Spleen (tissue), 11 donors: Measurements from ENCODE around the gene LTB. TPM values are rescaled to one million over a fixed set of nuclear protein-coding genes. Genes with fewer than 3 reads are reported as not detected.

Experiments used
- DNase-seq: peaks from one replicate; pipeline ENCODE4 v3.0.0-alpha.2; 2020
- H3K27ac ChIP-seq, 8 donors: fragments of 200-600 bp; sonication (generic) in 7 of 8; 1 replicate in 4 of 8; 2 replicates in 4 of 8; pipeline versions ENCODE4 v1.5.0 to v1.8.0; 2016 to 2021; ENCODE audit warnings: inconsistent platforms in 4 of 8, mild to moderate bottlenecking in 4 of 8, moderate library complexity in 1 of 8
- H3K27me3 ChIP-seq, 7 donors: fragments of 200-600 bp; sonication (generic) in 6 of 7; replicated peaks in 1 of 7; 1 replicate in 4 of 7; 2 replicates in 3 of 7; pipeline versions ENCODE4 v1.5.0 to v1.8.0; 2016 to 2021; ENCODE audit warnings: inconsistent platforms in 3 of 7, mild to moderate bottlenecking in 1 of 7
- H3K36me3 ChIP-seq, 6 donors: fragments of 200-600 bp; sonication (generic) in 5 of 6; 1 replicate in 4 of 6; 2 replicates in 2 of 6; pipeline versions ENCODE4 v1.5.0 to v1.8.0; 2016 to 2021; ENCODE audit warnings: inconsistent platforms in 2 of 6
- H3K4me1 ChIP-seq, 6 donors: fragments of 200-600 bp; sonication (generic) in 5 of 6; 1 replicate in 3 of 6; 2 replicates in 3 of 6; pipeline versions ENCODE4 v1.5.0 to v1.8.0; 2016 to 2021; ENCODE audit warnings: inconsistent platforms in 3 of 6
- H3K4me3 ChIP-seq, 8 donors: fragments of 200-600 bp; sonication (generic) in 7 of 8; 1 replicate in 4 of 8; 2 replicates in 4 of 8; pipeline versions ENCODE4 v1.5.0 to v1.8.0; 2016 to 2021; ENCODE audit warnings: inconsistent platforms in 4 of 8, mild to moderate bottlenecking in 4 of 8, moderate library complexity in 2 of 8
- H3K9me3 ChIP-seq, 8 donors: fragments of 200-600 bp; sonication (generic) in 7 of 8; 1 replicate in 4 of 8; 2 replicates in 4 of 8; pipeline versions ENCODE4 v1.5.0 to v1.8.0; 2016 to 2021; ENCODE audit warnings: inconsistent platforms in 4 of 8
- POLR2A ChIP-seq, 3 donors: fragments of 450-650 bp; IDR thresholded peaks; one replicate each; pipeline ENCODE4 v1.5.1; 2017; ENCODE audit warnings: antibody characterized with exemption in 3 of 3, mild to moderate bottlenecking in 1 of 3
- POLR2AphosphoS5 ChIP-seq, 3 donors: sonication (generic); formaldehyde crosslinking; IDR thresholded peaks; one replicate each; pipeline ENCODE4 v1.5.1; 2017; ENCODE audit warnings: antibody characterized with exemption in 3 of 3
- WGBS, 5 donors: extraction: QIAGEN DNeasy Blood & Tissue Kit in 3 of 5; methylation state at CpG; one replicate each; pipeline versions ENCODE4 v1.1.5 to v1.1.7; 2013 to 2018; 5-methylcytosine and 5-hydroxymethylcytosine counted together
- intact Hi-C: fragments of 100-400 bp; cut with DNase I; formaldehyde crosslinking; loops from one replicate; pipeline ENCODE4 v1.15.0; 2023; ENCODE audit warnings: low total_unique reads
- polyA plus RNA-seq, 3 donors: library from polyadenylated mRNA; stranded (reverse); fragments of 200-250 nt; gene quantifications; one replicate each; pipeline ENCODE4 v1.2.1, GENCODE V29; 2013
- total RNA-seq, 7 donors: library from RNA; depleted of rRNA in 3 of 7; stranded (reverse); fragments of >200 nt in 3 of 7; fragmentation: NEBNext Ultra II Directional in 4 of 7; extraction: Animal tissue kit (Norgen Biotek cat#: 25700) in 4 of 7; gene quantifications; one replicate each; pipeline versions ENCODE4 v1.1.0 to v1.2.1, GENCODE V29; 2016 to 2021
- TF ChIP-seq, protein P1 (sequence below), 11 experiments: fragments of 200-600 bp in 7 of 11; fragments of 450-650 bp in 4 of 11; sonication (generic) in 4 of 11; IDR thresholded peaks in 8 of 11; conservative IDR thresholded peaks in 3 of 11; 1 replicate in 7 of 11; 2 replicates in 4 of 11; pipeline versions ENCODE4 v1.4.0 to v1.8.0; 2016 to 2021; ENCODE audit warnings: antibody characterized with exemption in 11 of 11, inconsistent platforms in 4 of 11, mild to moderate bottlenecking in 1 of 11
- donor health status: healthy with polysubstance abuse.
- donor health status: DM: no; HTN: no; CAD: no; lungs with moderate emphysema.
- donor health status: DM: no; HTN: no; CAD: no.
- donor health status: Bipolar disorder and iron deficiency.
- donor health status: healthy.
- donor health status: DM: no; HTN: no; CAD: no.
- donor health status: DM: yes; HTN: yes; CAD: no.

Gene LTB
- total and polyA plus RNA-seq, 10 donors: 83.0 to 1,256 (median 226) TPM

DNA sequence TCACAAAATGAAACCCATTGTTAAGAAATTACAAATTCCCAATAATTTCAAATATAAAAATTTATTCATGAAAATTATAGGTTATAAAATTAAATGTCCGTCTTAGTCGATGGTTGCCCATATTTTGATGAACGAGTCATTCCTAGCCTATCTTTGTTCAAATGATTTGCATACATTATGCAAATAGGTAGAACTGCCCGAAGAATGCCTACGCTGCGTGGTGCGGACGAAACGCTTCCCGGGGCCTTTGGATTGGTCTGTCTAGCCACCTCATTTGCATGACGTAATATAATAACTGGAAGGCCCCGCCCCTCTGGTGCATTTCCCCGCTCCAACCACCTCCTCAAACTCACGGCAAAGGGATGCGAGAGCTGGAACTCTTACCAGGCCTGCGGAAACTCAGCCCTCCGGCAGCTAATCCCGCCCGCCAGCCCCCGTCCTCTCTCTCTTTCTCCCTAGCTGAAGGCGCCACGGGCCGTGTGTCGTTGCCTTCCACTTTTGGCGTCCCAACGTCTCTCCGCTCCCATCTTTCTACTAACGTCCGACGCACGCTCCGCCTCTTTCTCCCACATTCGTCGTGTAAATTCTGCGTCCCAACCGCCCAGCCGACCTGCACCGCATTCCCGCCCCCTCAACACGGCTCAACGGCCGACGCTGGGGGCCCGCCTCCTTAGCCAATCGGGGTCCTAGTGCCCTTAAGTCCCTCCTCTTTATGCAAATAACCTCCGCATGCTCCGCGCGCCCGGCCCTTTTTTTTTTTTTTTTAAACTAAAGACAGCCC is 37.8 kb upstream of the LTB start:
- TF ChIP-seq POLR2AphosphoS5 (IDR thresholded peaks at IDR 0.05) (peak; percentile 95 to 96 (median 96)), POLR2A (IDR thresholded peaks at IDR 0.05) (peak in 2 of 3 donors; percentile 84 to 89)
- TF ChIP-seq, protein P1, sequence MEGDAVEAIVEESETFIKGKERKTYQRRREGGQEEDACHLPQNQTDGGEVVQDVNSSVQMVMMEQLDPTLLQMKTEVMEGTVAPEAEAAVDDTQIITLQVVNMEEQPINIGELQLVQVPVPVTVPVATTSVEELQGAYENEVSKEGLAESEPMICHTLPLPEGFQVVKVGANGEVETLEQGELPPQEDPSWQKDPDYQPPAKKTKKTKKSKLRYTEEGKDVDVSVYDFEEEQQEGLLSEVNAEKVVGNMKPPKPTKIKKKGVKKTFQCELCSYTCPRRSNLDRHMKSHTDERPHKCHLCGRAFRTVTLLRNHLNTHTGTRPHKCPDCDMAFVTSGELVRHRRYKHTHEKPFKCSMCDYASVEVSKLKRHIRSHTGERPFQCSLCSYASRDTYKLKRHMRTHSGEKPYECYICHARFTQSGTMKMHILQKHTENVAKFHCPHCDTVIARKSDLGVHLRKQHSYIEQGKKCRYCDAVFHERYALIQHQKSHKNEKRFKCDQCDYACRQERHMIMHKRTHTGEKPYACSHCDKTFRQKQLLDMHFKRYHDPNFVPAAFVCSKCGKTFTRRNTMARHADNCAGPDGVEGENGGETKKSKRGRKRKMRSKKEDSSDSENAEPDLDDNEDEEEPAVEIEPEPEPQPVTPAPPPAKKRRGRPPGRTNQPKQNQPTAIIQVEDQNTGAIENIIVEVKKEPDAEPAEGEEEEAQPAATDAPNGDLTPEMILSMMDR (IDR thresholded peaks at IDR 0.05 in 8 of 11, conservative IDR thresholded peaks at IDR 0.05 in 3 of 11): peak in 3 of 11 experiments; percentile 12 to 21 (median 13)
- peak overlapping the region; percentile 97 to 100 (median 98) for H3K27ac ChIP-seq
- H3K27me3 ChIP-seq: no peaks in the 10 kb centered on the region
- intact Hi-C loops: no loop called here
- peaks cover 14 to 63% (median 42%) of the 10 kb centered on the region in 6 donors for H3K4me1 ChIP-seq
- H3K4me3 ChIP-seq: peak overlapping the region; percentile 44 to 89 (median 76)
- H3K9me3 ChIP-seq: no peaks in the 10 kb centered on the region
- WGBS, 5 donors: 0 to 1% (median 1%) methylated on average over 50 of the region's 50 CpGs
- peaks cover under 1 to 29% (median 18%) of the 10 kb centered on the region in 6 donors for H3K36me3 ChIP-seq
- peak; percentile 99 for DNase-seq

DNA sequence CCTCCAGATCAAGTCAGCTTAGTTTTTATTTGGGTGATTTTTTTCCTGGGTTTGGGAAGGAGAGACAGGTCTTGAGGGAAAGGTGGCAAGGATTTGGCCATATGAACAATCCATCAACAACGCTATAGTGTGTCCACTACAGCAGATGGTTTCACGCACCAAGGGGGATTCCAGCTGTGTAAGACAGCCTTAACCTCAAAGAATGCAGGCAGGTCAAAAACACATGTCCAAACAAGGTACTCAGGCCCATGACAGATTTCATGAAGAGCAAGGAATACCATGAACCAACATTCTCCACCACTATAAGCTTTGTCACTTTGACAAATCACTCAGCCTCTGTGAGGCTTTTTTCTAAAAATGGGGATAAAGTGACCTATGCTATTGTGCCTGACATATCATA is 34.8 kb upstream of the LTB start:
- WGBS, 5 donors: 77 to 86% (median 80%) methylated on average over 2 of the region's 2 CpGs
- intact Hi-C loops: no loop called here
- peak overlapping the region in 2 of 8 donors; percentile 42 to 67 for H3K4me3 ChIP-seq
- H3K27ac ChIP-seq: peak overlapping the region in 3 of 8 donors; percentile 87 to 89 (median 88)
- TF ChIP-seq POLR2A (IDR thresholded peaks at IDR 0.05): no peak
- TF ChIP-seq, protein P1 (IDR thresholded peaks at IDR 0.05 in 8 of 11, conservative IDR thresholded peaks at IDR 0.05 in 3 of 11): no peak
- no peak for TF ChIP-seq POLR2AphosphoS5 (IDR thresholded peaks at IDR 0.05)
- H3K36me3 ChIP-seq: no peaks in the 10 kb centered on the region
- H3K27me3 ChIP-seq: no peaks in the 10 kb centered on the region
- no peak for DNase-seq
- peaks cover 4 to 64% (median 42%) of the 10 kb centered on the region in 6 donors for H3K4me1 ChIP-seq
- no peaks in the 10 kb centered on the region for H3K9me3 ChIP-seq

DNA sequence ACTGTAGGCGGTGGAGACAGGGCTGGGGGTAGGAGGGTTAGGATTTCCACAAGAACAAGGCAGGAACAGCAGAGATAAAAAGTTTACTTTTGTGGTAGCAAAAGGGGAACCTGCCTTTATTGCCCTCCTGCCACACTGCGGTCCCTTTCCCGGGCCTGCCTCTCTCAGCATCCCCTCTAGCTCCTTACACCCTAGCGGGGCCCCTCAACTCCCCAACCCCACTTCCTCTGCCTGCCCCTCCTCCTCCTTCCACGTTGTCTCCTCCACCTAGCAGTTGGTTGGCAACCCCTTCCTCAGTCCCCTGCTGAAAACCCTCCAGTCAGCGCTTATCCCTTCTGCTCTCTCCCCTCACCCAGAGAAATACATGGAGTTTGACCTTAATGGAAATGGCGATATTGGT is 33.5 kb upstream of the LTB start:
- TF ChIP-seq, protein P1 (IDR thresholded peaks at IDR 0.05 in 8 of 11, conservative IDR thresholded peaks at IDR 0.05 in 3 of 11): no peak
- no peak for TF ChIP-seq POLR2A (IDR thresholded peaks at IDR 0.05)
- peak in 1 of 3 donors; percentile 48 for TF ChIP-seq POLR2AphosphoS5 (IDR thresholded peaks at IDR 0.05)
- WGBS, 5 donors: 16 to 41% (median 19%) methylated on average over 7 of the region's 7 CpGs
- Histone ChIP-seq H3K36me3 (no peaks in the 10 kb centered on the region), H3K4me1 (peaks cover 0 to 54% (median 36%) of the 10 kb centered on the region in 6 donors), H3K4me3 (peak overlapping the region; percentile 12 to 67 (median 38)), H3K9me3 (no peaks in the 10 kb centered on the region), H3K27me3 (no peaks in the 10 kb centered on the region), H3K27ac (peak overlapping the region; percentile 29 to 89 (median 80))
- peak; percentile 84 for DNase-seq
- intact Hi-C loops: no loop called here
